ENCODE results near the gene MTFR2. TPM values are rescaled to one million over a fixed set of nuclear protein-coding genes. Genes with fewer than 3 reads are reported as not detected.

The MTFR2 gene
- total and polyA plus RNA-seq, 2 donors (not counting 3 experiments of a cell fraction or from before 2014, with no cell fraction given): 7.7 to 8.7 TPM

DNA sequence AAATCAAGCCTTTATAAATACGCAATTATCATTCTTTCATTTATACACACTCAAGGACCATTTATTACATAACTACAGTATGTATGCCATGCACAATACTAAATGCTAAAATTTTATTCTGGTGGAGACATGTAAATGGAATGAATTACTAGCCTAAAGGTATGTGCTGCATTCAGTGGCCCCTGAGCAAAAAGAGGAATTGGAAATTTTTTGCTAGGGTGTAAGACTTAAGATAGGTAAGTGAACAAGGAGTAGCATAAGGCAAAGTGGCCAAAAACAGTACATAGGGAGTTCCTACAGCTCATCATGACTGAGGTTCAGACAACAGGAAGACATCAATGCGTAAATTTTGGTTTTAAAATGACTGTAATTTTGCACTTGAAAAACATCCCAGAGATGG is 2.3 kb upstream of the MTFR2 start:
- H3K9me1 ChIP-seq (replicated peaks; ENCODE audit: control insufficient read depth, extremely low read depth, insufficient read depth, low read length): no peaks in the 10 kb centered on the region
- no peak for TF ChIP-seq MAX (IDR thresholded peaks at IDR 0.05; ENCODE audit: insufficient read depth, insufficient read length)
- no peak for TF ChIP-seq JUN (IDR thresholded peaks at IDR 0.05; ENCODE audit: borderline replicate concordance, insufficient read depth, insufficient read length, low read depth)
- TF ChIP-seq FOS (IDR thresholded peaks at IDR 0.05; ENCODE audit: borderline replicate concordance, insufficient read depth, low read length): no peak
- TF ChIP-seq MYC (IDR thresholded peaks at IDR 0.05; ENCODE audit: low read depth, low read length): no peak
- no peak for TF ChIP-seq EZH2 (IDR thresholded peaks at IDR 0.05; ENCODE audit: borderline replicate concordance, low read depth, low read length, severe bottlenecking)
- TF ChIP-seq GATA2 (IDR thresholded peaks at IDR 0.05; ENCODE audit: insufficient read depth, insufficient read length, low read depth, low read length): no peak
- TF ChIP-seq POLR2A (IDR thresholded peaks at IDR 0.05; ENCODE audit: low read depth, low read length): no peak
- no peak for TF ChIP-seq POLR2AphosphoS5 (IDR thresholded peaks at IDR 0.05; ENCODE audit: insufficient read depth, low read depth, low read length)
- TF ChIP-seq CTCF (IDR thresholded peaks at IDR 0.05; ENCODE audit: extremely low read depth in 1 of 2, insufficient read depth in 1 of 2, low read depth in 1 of 2, low read length in 2 of 2): no peak
- ChIA-PET POLR2A (interaction anchor here (2.4 kb wide), 1 partner anchor 37 kb away, joined by 6 read pairs; the partner anchor contains the start of gene BCLAF1), CTCF (interaction anchor here (1.0 to 4.1 kb wide), 2 partner anchors 36 to 64 kb away, joined by 4 to 20 read pairs; no protein-coding TSS in a partner anchor)
- H3K9ac ChIP-seq (replicated peaks; ENCODE audit: extremely low read depth, insufficient read depth, low read length): no peak overlapping the region
- no peak overlapping the region for H2AFZ ChIP-seq (ENCODE audit: low read depth, low read length)
- H3K4me2 ChIP-seq (ENCODE audit: insufficient read depth, low read length): no peak overlapping the region
- no peak overlapping the region for H3K27ac ChIP-seq (ENCODE audit: insufficient read depth, low read depth, low read length)
- H3K4me3 ChIP-seq (replicated peaks in 1 of 3; ENCODE audit: insufficient read depth in 1 of 3, low read depth in 1 of 3, low read length in 3 of 3): no peak overlapping the region
- FAIRE-seq: no peak
- no peak for DNase-seq (ENCODE audit: low read depth, low spot score)
- peaks cover 10% of the 10 kb centered on the region for H3K79me2 ChIP-seq (ENCODE audit: control insufficient read depth, insufficient read depth, low read length)
- H3K4me1 ChIP-seq (ENCODE audit: control insufficient read depth, extremely low read depth, insufficient read depth, low read length): peaks cover 12% of the 10 kb centered on the region
- no peaks in the 10 kb centered on the region for H4K20me1 ChIP-seq (replicated peaks; ENCODE audit: control insufficient read depth, extremely low read depth, insufficient read depth, low read length)
- intact Hi-C loops (cut with micrococcal nuclease): no loop called here
- dilution Hi-C loops (cut with MboI; ENCODE audit: extremely low pct_ligation_motif_present, low sequenced_read_pairs): no loop called here
- no peaks in the 10 kb centered on the region for H3K27me3 ChIP-seq (ENCODE audit: control insufficient read depth in 2 of 2, insufficient read depth in 2 of 2, low read length in 2 of 2)
- H3K36me3 ChIP-seq (ENCODE audit: control insufficient read depth in 2 of 2, extremely low read depth in 1 of 2, insufficient read depth in 2 of 2, low read length in 2 of 2): peaks cover 0 to 4% of the 10 kb centered on the region in 2 experiments
- BruUV-seq (replicated peaks): no TSS peak
- no peaks in the 10 kb centered on the region for H3K9me3 ChIP-seq (replicated peaks; ENCODE audit: control insufficient read depth, insufficient read depth, low read length)
